GM19452 (cell line): ENCODE results near the gene VILL.

ENCODE experiments used
- ATAC-seq: cut with Tn5 transposase; IDR thresholded peaks from one replicate; pipeline ENCODE4 v1.9.1; 2021; ENCODE audit not compliant: unreplicated experiment

VILL gene

DNA sequence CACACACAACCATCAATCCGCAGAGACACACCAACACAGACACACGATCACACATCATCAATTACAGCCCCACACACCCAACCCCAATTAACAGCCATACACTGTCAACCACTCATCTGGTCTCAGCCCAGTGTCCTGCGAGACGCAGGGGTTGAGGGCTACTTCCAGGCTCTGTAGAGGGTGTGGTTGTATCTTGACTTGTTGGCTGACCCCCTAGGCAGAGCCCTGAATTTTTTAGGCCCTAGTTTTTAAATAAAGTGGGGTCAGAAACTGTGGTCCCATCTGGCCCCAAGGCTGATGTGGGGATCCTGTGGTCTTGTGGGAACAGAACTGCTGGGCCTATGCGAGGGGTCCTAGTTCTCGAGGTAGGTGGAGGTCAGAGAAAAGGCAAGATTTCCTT, 9.2 kb downstream of the VILL start:
- ATAC-seq, result no peak

DNA sequence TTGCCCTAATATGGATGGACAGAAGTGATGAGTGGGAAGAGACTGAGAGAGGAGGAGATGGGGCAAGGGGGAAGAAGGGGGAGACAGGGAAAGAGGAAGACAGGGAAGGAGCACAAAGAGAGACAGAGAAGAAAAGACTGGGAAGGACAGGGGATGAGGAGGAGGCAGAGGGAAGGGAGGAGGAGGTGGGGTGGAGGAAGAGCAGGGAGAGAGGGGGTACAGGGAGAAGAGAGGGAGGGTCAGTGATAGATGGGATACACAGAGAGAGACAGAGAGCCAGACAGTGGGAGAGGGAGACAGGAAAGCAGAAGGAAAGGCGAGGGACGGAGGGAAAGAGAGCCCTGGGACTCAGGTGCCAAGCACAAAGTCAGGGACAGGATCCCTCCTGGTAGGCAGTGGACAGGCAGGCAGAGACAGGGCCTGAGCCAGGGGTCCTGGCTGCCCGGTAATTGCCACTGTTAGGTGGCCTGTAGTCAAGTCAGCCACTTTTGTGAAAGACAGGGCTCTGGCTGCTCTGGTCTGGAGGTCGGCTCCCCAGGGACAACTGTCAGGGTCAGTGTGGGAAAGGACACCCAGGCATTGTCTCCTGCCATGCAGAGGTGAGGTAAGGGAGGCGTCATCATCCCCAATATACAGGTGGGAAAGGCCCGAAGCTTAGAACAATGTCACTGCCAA, 9.8 kb downstream of the VILL start:
- no peak for ATAC-seq

DNA sequence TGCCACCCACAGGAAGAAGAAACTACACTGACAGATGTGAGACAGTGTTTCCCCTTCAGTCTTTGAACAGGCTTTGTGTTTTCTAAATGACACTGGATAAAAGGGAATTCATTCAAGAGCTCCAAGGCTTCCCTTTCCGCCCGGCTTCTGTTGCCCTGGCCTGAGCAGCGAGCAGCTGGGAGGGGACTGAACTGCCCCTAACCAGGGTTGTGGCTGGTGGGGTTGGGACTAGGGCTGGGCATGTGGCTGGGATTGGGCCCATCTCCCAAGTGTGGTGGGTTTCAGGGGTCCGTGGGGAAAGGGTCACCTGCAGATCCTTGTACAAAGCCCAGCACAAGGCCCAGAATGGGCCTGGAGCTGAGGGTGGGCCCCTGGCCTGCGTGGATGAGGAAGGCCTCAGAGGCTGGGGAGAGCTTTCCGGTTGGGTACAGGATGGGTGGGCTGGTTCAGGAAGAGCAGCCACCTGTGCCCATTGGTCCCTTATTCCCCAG, 10.4 kb downstream of the VILL start:
- no peak for ATAC-seq

DNA sequence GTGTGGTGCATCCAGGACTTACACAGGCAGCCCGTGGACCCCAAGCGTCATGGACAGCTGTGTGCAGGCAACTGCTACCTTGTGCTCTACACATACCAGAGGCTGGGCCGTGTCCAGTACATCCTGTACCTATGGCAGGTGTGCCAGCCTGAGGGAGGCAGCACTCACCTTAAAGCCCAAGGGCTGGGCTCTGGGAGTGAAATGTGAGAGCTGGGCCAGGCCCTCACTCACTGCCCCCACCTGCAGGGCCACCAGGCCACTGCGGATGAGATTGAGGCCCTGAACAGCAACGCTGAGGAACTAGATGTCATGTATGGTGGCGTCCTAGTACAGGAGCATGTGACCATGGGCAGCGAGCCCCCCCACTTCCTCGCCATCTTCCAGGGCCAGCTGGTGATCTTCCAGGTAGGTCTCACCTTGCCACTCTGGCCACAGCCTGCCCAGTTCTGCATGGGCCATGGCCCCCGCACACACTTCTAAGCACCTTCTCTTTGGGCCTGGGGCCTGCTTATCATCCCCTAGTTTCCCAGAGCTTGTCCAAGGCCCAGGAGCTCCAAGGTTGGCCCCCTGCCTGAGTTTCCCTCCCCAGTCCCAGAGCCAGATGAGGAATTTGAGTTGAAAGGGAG, 11.0 kb downstream of the VILL start:
- ATAC-seq, result no peak

DNA sequence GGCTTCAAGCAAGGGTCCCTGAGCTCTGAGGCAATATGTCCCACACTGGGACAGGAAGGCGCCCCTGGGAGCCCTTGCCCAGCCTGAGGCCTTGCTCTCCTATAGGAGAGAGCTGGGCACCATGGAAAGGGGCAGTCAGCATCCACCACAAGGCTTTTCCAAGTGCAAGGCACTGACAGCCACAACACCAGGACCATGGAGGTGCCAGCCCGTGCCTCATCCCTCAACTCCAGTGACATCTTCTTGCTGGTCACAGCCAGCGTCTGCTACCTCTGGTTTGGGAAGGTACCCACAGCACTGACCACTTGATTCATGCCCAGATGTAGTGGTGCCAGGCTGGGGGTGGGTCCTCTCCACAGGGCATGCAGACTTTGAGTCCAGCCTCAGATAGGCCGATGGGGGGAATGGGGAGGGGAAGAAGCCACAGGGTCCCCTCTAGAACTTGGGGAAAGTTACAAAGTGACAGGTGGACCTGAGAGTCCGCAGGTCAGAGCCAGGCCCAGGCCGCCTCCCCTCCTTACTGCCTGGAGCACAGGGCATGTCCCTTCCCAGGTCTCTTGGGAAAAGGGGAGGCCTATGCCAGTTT, 11.8 kb downstream of the VILL start:
- ATAC-seq, result no peak

DNA sequence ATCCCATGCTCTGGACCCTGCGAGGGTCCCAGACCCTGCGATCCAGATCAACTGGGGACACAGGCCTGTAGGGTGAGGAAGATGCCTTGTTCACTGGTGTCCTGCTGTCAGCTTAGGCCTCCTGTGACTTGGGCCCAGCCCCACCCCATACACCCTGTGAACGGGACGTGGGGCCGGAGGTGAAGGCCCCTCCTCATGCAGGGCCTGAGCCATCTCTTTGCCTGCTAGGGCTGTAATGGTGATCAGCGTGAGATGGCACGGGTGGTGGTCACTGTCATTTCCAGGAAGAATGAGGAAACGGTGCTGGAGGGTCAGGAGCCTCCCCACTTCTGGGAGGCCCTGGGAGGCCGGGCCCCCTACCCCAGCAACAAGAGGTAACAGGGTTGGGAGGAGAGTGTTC, 12.4 kb downstream of the VILL start:
- no peak for ATAC-seq

DNA sequence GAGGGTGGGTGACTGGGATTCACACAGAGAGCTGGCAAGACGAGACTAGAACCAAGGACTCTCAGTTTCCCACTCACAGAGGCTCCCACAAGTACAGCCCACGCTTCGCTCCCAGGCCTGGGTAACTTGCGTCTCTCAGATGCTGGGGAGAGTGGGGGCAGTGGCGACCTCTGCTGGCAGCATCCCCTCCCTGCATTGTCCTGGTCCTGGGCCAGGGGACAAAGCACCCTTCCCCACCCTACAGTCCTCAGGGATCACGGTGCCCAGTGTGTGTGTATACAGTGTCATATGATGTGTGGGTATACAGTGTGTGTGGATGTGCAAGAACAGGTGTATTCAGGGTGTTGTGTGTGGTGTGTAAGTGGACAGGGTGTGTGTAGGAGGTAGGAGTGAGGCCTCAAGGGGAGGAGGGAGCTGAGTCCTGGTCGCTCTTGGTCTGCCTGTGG, 12.8 kb downstream of the VILL start:
- ATAC-seq, result no peak

DNA sequence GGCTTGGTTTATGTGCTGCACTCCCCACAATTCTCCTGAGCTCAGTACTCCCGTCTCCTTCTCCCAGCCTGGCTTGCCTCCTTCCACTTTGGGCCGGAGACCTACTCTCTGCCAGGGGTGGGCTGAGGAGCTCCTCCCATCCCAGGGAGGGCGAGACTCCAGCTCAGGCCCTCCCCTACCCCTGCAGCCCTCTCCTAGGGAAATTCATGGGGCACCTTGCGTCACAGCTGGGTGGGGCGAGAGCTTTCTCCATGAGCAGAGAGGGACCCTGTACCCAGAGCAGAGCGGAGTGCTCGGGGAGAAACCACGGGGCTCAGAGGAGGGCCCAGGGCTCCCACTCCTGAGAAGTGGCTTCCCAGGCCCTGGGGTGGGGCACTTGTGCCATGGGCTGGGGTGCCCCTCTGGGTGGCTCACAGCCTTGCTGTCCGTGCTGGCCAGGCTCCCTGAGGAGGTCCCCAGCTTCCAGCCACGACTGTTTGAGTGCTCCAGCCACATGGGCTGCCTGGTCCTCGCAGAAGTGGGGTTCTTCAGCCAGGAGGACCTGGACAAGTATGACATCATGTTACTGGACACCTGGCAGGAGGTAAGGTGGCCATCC, 13.3 kb downstream of the VILL start:
- no peak for ATAC-seq

DNA sequence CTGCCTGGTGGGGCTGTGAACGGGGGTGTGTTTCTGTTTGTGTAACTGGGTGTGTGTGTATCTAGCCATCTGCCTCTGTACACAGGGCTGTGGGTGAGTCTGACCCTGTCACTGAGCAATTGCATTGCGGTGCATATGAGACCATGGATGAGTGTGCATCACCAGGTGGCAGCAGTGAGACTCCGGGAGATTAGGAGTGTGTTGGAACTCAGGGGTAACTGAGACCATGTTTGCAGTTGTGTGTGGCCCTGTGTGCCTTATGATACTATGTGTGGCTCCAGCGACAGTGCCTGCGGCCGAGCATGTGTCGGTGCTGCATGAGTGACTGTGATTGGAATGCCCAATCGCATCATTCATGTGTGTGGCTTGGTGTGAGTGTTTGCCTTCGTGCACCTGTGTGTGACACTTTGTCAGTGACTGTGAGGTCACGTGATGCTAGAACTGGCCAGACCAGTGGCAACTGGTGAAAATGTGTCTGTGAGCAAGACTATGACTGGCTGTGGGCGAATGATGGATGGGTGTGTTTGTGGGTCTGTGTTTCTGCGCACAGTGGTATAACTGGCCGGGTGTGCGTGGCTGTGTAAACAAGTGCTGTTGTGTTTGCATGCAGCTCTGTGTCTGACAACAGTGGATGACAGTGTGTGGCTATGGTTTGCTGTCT, 14.0 kb downstream of the VILL start:
- ATAC-seq, result no peak

DNA sequence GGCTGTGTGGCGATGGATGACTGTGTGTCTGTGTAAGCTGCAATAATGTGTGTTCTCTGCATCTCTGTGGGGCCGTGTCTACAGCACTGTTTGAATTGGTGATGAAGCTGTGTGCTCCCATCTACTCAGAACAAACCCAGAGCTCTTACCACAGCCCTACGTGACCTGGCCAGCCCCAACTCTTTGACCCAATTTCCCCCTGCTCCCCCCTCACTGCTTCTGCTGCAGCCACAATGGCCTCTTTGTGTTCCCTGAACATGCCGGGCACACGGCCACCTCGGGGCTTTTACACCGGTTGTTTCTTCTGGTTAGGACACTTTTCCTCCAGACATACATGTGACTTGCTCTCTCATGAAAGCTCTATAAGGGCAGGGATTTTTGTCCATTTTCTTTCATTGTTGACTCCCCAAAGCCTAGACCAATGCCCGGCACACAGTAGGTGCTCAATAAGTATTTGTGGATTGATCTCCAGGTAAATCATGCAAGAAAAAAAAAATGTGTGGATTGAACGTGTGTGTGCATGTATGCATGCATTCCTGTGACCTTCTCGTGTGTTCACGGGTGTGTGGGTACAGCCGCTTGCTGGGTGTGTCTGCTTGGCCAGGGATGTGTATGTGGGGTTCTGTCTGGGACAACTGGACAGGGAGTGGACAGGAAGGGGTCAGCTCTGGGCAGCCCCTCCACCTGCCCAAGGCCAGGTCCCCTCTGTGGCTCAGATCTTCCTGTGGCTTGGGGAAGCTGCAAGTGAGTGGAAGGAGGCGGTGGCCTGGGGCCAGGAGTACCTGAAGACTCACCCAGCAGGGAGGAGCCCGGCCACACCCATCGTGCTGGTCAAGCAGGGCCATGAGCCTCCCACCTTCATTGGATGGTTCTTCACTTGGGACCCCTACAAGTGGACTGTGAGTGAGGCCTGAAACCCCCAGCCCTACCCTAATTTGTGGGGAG, 14.8 kb downstream of the VILL start:
- no peak for ATAC-seq

DNA sequence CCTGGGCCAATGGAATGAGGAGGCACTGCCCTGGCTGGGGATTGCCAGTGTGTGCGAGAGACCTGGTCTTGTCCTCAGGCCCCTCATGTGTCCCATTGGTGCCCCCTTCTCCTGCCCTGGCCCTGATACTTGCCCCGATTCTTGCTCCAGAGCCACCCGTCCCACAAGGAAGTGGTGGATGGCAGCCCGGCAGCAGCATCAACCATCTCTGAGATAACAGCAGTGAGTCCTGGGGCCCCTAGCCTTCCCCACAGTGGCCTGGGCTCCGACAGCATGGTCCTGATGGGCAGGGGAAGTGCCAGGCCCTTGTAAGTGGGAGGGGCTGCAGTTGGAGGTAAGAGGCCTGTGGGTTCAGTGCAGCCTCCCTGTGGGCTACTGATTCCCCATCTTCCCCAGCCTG, 15.4 kb downstream of the VILL start:
- ATAC-seq, result no peak

DNA sequence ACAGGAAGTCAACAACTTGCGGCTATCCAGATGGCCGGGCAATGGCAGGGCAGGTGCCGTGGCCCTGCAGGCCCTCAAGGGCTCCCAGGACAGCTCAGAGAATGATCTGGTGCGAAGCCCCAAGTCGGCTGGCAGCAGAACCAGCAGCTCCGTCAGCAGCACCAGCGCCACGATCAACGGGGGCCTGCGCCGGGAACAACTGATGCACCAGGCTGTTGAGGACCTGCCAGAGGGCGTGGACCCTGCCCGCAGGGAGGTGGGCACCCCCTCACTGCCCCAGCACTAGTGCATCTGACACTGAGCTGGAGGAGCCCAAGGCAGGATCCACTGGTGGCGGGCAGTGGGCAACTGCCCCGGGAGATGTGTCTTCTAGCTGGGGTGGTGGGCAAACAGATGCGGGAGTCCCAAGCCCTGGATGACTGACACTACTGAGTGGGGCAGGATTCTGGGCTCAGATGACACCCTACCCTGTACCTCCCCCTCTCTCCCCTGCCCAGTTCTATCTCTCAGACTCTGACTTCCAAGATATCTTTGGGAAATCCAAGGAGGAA, 15.9 kb downstream of the VILL start:
- no peak for ATAC-seq

DNA sequence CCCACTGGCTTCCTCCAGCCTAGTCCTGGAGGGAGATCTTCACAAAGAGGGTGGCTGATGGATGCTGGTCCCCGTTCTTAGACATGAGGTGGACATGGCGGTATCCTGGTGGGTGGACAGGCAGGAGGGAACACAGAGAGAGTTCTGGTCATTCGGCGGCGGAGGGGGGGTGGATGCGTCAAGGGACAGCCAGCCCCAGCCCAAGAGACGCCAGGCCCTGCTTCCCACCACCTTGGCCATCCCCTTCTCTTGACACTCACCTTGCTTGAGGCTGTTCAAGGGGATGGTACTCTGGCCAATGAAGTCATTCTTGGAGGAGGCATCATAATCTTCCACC, 17.1 kb downstream of the VILL start:
- ATAC-seq, result no peak

DNA sequence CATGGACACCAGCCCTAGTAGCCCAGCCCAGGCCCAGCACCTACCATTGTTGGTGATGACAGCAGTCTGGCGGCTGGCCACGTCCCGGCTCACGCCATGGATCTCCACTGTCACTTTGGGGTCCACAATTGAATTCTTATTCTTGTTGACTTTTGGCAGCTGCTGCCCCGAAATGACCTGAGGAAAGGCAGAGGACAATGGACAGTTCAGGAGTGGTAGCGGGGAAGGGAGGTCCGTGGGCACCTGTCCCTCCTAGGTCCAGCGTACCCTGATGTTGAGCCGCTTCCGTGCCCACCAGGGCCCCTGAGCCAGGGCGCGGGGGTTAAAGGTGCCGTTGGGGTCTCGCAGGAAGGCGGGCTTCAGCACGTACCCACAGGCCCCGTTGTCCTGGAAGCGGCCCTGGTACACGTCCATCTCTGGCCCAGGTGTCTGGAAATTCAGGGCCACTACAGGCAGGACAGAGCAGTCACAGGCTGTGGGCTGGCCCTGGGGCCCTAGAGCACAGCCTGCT, 17.7 kb downstream of the VILL start:
- ATAC-seq, result no peak

DNA sequence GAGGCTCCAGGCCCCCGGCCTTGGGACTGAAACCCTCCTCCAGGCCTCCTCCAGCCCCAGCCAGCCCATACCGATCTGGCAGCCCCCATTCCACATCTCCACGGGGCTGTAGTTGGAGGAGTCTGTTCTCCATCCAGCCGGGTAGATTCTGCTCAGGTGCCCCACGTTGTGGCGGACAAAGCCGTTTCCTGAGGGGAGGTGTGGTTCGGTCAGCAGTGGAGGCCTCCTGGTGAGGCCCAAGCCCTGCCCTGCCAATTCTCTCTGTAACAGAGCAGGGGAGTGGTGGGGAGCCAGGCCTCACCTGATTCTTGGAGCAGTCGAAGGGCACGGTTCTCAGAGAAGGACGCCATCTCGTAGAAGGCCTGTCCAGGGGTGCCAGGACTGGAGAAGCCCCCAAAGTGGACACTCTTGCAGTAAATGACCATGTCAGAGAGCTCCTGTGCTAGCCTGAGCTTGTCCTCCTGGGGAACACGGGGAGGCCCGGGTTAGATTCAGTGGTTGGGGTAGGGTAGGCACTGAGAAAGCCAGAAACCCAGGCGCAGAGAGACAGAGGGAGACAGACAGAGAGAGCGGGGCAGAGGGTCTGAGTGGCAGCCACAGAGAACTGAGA, 18.5 kb downstream of the VILL start:
- no peak for ATAC-seq

DNA sequence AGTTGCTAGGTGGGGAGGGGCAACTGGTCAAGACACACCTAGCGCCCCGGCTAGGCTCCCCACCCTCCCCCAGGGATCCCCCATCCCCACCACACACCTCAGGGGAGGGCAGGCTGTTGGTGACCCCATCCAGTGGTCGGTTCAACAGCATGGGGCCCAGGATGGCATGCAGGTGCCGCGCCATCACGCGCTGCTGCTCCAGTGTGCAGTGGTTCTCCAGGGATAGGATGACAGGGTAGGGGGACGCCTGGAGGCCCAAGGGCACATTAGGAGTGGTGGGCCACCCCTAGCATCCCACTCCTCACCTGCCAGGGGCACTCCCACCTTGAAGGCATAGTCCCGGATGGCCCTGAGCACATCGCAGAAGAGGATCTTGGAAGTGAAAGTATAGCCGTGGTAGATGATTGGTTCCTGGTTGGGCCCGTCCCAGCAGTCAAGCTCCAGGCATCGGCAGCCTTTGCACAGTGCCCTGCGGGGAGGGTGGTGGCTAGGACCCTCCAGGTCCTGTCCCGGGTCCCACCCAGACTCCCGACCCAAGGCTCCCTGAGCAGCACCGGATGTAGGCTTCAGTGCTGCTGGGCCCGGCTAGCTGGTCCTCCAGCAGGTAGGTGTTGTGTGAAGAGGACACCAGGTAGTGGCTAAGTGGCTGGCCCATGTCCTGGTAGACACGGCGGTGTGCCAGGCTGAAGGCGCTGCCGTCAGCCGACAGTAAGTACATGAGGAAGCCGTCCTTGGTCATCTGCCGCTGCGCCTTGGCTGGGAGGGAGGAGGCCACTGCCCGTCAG, 19.4 kb downstream of the VILL start:
- no peak for ATAC-seq

DNA sequence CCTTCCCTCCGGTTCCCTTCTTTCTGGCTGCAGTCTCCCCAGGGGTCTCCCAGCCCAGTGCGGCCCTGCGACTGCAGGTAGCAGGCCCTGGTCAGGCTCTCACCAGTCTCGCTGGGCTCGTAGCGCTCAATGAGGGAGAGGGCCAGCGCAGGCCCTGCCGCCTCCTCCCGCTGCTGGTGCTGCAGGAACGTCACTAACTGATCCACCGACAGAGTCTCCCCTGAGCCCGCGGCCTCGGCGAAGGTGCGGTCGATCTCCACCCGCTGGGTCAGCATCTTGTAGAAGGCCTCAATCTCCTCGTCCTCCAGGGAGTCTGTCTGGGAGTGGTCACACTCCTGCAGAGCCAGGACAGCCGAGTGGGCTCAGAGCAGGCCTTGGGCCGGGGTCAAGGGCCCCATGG, 20.5 kb downstream of the VILL start:
- no peak for ATAC-seq

DNA sequence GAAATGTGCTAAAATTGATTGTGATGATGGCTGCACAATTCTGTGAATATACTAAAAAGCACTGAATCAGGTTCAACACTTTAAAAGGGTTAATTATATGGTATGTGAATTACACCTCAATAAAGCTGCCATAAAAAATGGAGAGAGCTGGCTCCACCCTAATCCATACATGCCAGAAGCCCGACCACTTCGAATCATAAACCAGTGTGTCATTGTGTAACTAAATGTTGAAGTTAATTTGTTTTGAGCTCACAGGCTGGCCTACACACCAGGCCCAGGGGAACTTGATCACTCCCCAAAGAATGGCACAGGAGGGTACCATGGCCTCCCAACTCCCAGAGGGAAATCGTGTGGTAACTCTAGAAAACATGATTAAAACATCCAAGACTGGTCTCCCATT, 24.9 kb downstream of the VILL start:
- no peak for ATAC-seq

DNA sequence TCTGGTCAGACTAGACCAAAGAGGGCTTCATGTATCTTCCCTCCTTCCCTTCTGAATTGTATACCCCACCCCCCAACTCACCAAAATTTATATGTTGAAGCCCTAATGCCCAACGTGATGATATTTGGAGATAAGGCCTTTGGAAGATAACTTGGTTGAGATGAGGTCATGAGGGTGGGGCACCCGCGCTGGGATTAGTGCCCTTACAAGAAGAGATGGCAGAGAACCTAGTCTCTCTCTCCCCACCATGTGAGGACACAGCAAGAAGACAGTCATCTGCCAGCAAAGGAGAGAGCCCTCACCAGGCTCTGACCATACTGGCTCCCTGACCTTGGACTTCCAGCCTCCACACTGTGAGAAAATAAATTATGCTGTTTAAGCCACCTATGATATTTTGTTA, 25.4 kb downstream of the VILL start:
- no peak for ATAC-seq
